ENCODE data around the gene MYH11.
"Not testable (repeated sequence)": the region's sequence is repeated elsewhere in the genome, so short reads cannot be mapped to it uniquely, and the experiment has no call there.

The MYH11 gene

GRCh38 chr16:15742716-15743115, 114.1 kb downstream of the MYH11 start:
- no peak for DNase-seq

GRCh38 chr16:15741207-15741871, 115.5 kb downstream of the MYH11 start:
- DNase-seq: no peak

- no peak for DNase-seq
These were observed 116.9 kb downstream of the MYH11 start for GRCh38 chr16:15739950-15740349.

GRCh38 chr16:15739464-15739863, 117.4 kb downstream of the MYH11 start:
- no peak for DNase-seq

GRCh38 chr16:15737140-15737644, 119.6 kb downstream of the MYH11 start:
- DNase-seq: no peak

- DNase-seq: no peak
These were observed 120.3 kb downstream of the MYH11 start for GRCh38 chr16:15736529-15736928.

- DNase-seq: no peak
These were observed 121.2 kb downstream of the MYH11 start for GRCh38 chr16:15735610-15736009.

- DNase-seq: no peak
These were observed 124.4 kb downstream of the MYH11 start for GRCh38 chr16:15732416-15732815.

GRCh38 chr16:15729152-15729551, 127.7 kb downstream of the MYH11 start:
- DNase-seq: no peak

- DNase-seq: not testable (repeated sequence)
These were observed 129.1 kb downstream of the MYH11 start for GRCh38 chr16:15727697-15728096.

GRCh38 chr16:15726715-15727114, 130.1 kb downstream of the MYH11 start:
- DNase-seq: no peak

GRCh38 chr16:15725641-15726240, 131.1 kb downstream of the MYH11 start:
- no peak for DNase-seq

- no peak for DNase-seq
These were observed 133.0 kb downstream of the MYH11 start for GRCh38 chr16:15723808-15724207.

GRCh38 chr16:15721018-15721417, 135.8 kb downstream of the MYH11 start:
- no peak for DNase-seq

GRCh38 chr16:15716694-15717447, 140.0 kb downstream of the MYH11 start:
- no peak for DNase-seq

- no peak for DNase-seq
These were observed 141.6 kb downstream of the MYH11 start for GRCh38 chr16:15715221-15715620.

- DNase-seq: no peak
These were observed 142.2 kb downstream of the MYH11 start for GRCh38 chr16:15714393-15715172.

- DNase-seq: no peak
These were observed 147.8 kb downstream of the MYH11 start for GRCh38 chr16:15708997-15709396.

- DNase-seq: no peak
These were observed 148.7 kb downstream of the MYH11 start for GRCh38 chr16:15708096-15708495.

- DNase-seq: no peak
These were observed 149.5 kb downstream of the MYH11 start for GRCh38 chr16:15707332-15707731.

- DNase-seq: no peak
These were observed 151.7 kb downstream of the MYH11 start for GRCh38 chr16:15705064-15705565.

GRCh38 chr16:15704545-15704987, 152.3 kb downstream of the MYH11 start:
- peak; percentile 33 for DNase-seq

Data from NCI-H2029 treated with DMSO at 0.1 percent for 48 hours (cell line).